H1 (cell line): ENCODE measurements around the gene MTCH1. TPM values are rescaled to one million over a fixed set of nuclear protein-coding genes. Genes with fewer than 3 reads are reported as not detected.

ENCODE experiments used
- CTCF ChIA-PET: fragments of 300-600 bp; sonication (Branson Sonifier 250); formaldehyde crosslinking; loops from one replicate; lab custom pipeline; 2021; ENCODE audit not compliant: partially characterized antibody; lab: Charles Lee
- POLR2A ChIA-PET: fragments of 300-600 bp; sonication (Branson Sonifier 250); formaldehyde crosslinking; loops from one replicate; lab custom pipeline; 2021; ENCODE audit warnings: inconsistent platforms; ENCODE audit not compliant: partially characterized antibody; lab: Charles Lee
- DNase-seq, 2 experiments: peaks; one replicate each; pipeline versions ENCODE4 v3.0.0 to v3.0.0-alpha.2; 2010 to 2022; ENCODE audit warnings: low spot score in 2 of 2, low read depth in 1 of 2, mixed read lengths in 1 of 2
- FAIRE-seq: peaks from 2 replicates; lab custom pipeline; 2011; peaks lifted over from hg19 to GRCh38; lab: Jason Lieb, UNC
- H2AFZ ChIP-seq: 2 replicates; pipeline ENCODE4 v1.8.1; 2012; ENCODE audit warnings: low read length, inconsistent platforms
- H2AK5ac ChIP-seq: 2 replicates; pipeline ENCODE4 v1.6.1; 2013; ENCODE audit warnings: low read depth, low read length
- H2BK120ac ChIP-seq: replicated peaks from 2 replicates; pipeline ENCODE3; 2013; ENCODE audit warnings: low read depth, low read length, inconsistent platforms
- H2BK12ac ChIP-seq: 2 replicates; pipeline ENCODE4 v1.6.1; 2013; ENCODE audit warnings: low read depth, low read length
- H2BK15ac ChIP-seq: 2 replicates; pipeline ENCODE4 v1.6.1; 2013; ENCODE audit warnings: low read length
- H2BK20ac ChIP-seq: 2 replicates; pipeline ENCODE4 v1.6.1; 2013; ENCODE audit warnings: low read length
- H2BK5ac ChIP-seq: 2 replicates; pipeline ENCODE4 v1.6.1; 2013; ENCODE audit warnings: low read depth, low read length
- H3K14ac ChIP-seq: 2 replicates; pipeline ENCODE4 v1.6.1; 2013; ENCODE audit warnings: inconsistent platforms; ENCODE audit not compliant: insufficient read length
- H3K18ac ChIP-seq: 2 replicates; pipeline ENCODE4 v1.6.1; 2013; ENCODE audit warnings: low read length; ENCODE audit errors: extremely low read depth
- H3K23ac ChIP-seq: 2 replicates; pipeline ENCODE4 v1.6.1; 2013; ENCODE audit warnings: inconsistent platforms; ENCODE audit not compliant: insufficient read length
- H3K23me2 ChIP-seq: 2 replicates; pipeline ENCODE4 v1.6.1; 2013; ENCODE audit warnings: low read depth, low read length
- H3K27ac ChIP-seq: 2 replicates; pipeline ENCODE4 v1.6.1; 2011; ENCODE audit warnings: low read depth, low read length, inconsistent platforms
- H3K27me3 ChIP-seq, 4 experiments: replicated peaks in 1 of 4; 1 replicate in 1 of 4; 2 replicates in 3 of 4; pipeline versions ENCODE4 v1.6.1 to v1.8.1; 2011 to 2013; ENCODE audit warnings: low read length in 3 of 4, mild to moderate bottlenecking in 3 of 4, inconsistent platforms in 2 of 4, mixed read lengths in 2 of 4, moderate library complexity in 1 of 4; ENCODE audit not compliant: control insufficient read depth in 3 of 4, insufficient read depth in 3 of 4; ENCODE audit errors: extremely low read depth in 1 of 4
- H3K36me3 ChIP-seq, 4 experiments: 2 replicates each; pipeline versions ENCODE4 v1.6.1 to v1.8.1; 2011 to 2013; ENCODE audit warnings: mild to moderate bottlenecking in 4 of 4, low read length in 3 of 4, moderate library complexity in 2 of 4, control low read depth in 1 of 4, inconsistent platforms in 1 of 4; ENCODE audit not compliant: insufficient read depth in 4 of 4, control insufficient read depth in 2 of 4
- H3K4ac ChIP-seq: replicated peaks from 2 replicates; pipeline ENCODE3; 2013; ENCODE audit warnings: low read length, low read depth, mixed read lengths, inconsistent platforms; ENCODE audit not compliant: insufficient read length
- H3K4me1 ChIP-seq, 4 experiments: replicated peaks in 1 of 4; 1 replicate in 1 of 4; 2 replicates in 3 of 4; pipeline versions ENCODE4 v1.6.1 to v1.8.1; 2011 to 2013; ENCODE audit warnings: low read length in 3 of 4, inconsistent platforms in 2 of 4, mixed read lengths in 1 of 4; ENCODE audit not compliant: insufficient read depth in 4 of 4, control insufficient read depth in 3 of 4
- H3K4me2 ChIP-seq, 2 experiments: 2 replicates each; pipeline versions ENCODE4 v1.6.1 to v1.8.1; 2011 to 2013; ENCODE audit warnings: low read depth in 2 of 2, low read length in 2 of 2, control low read depth in 1 of 2, inconsistent platforms in 1 of 2, mild to moderate bottlenecking in 1 of 2; ENCODE audit not compliant: insufficient read depth in 1 of 2
- H3K4me3 ChIP-seq, 4 experiments: fragments of 200-600, 300-600 bp in 1 of 4; sonication (generic), shearing (Covaris generic), sonication (Bioruptor Twin) in 1 of 4; 2 replicates each; pipeline versions ENCODE4 v1.5.1 to v1.8.1; 2011 to 2016; ENCODE audit warnings: low read length in 4 of 4, low read depth in 3 of 4, control low read depth in 2 of 4, inconsistent platforms in 2 of 4, mild to moderate bottlenecking in 2 of 4, mixed read lengths in 1 of 4, moderate library complexity in 1 of 4; ENCODE audit not compliant: insufficient read depth in 2 of 4; ENCODE audit errors: extremely low read depth in 1 of 4
- H3K56ac ChIP-seq: replicated peaks from 2 replicates; pipeline ENCODE3; 2013; ENCODE audit warnings: low read depth, mild to moderate bottlenecking, mixed read lengths, low read length, inconsistent platforms; ENCODE audit not compliant: insufficient read length
- H3K79me1 ChIP-seq: 2 replicates; pipeline ENCODE4 v1.6.1; 2013; ENCODE audit warnings: low read depth, low read length, control low read depth
- H3K79me2 ChIP-seq, 2 experiments: 2 replicates each; pipeline versions ENCODE4 v1.6.1 to v1.8.1; 2012 to 2013; ENCODE audit warnings: low read length in 2 of 2, mild to moderate bottlenecking in 2 of 2, inconsistent platforms in 1 of 2; ENCODE audit not compliant: insufficient read depth in 2 of 2, control insufficient read depth in 1 of 2
- H3K9ac ChIP-seq, 4 experiments: replicated peaks in 1 of 4; 1 replicate in 1 of 4; 2 replicates in 3 of 4; pipeline versions ENCODE4 v1.6.1 to v1.8.1; 2011 to 2013; ENCODE audit warnings: low read depth in 3 of 4, low read length in 3 of 4, control low read depth in 2 of 4, mild to moderate bottlenecking in 2 of 4, moderate library complexity in 2 of 4, inconsistent platforms in 1 of 4; ENCODE audit errors: extremely low read depth in 1 of 4
- H3K9me3 ChIP-seq, 2 experiments: 2 replicates each; pipeline versions ENCODE4 v1.6.1 to v1.8.1; 2012 to 2013; ENCODE audit warnings: mild to moderate bottlenecking in 2 of 2, moderate library complexity in 2 of 2, control low read depth in 1 of 2, inconsistent platforms in 1 of 2, low read depth in 1 of 2, low read length in 1 of 2, mixed read lengths in 1 of 2; ENCODE audit not compliant: insufficient read depth in 2 of 2
- H4K20me1 ChIP-seq, 2 experiments: replicated peaks in 1 of 2; 2 replicates each; pipeline versions ENCODE3 to v1.8.1; 2011 to 2013; ENCODE audit warnings: inconsistent platforms in 2 of 2, low read length in 2 of 2, mild to moderate bottlenecking in 1 of 2; ENCODE audit not compliant: insufficient read depth in 2 of 2, control insufficient read depth in 1 of 2
- H4K5ac ChIP-seq: 2 replicates; pipeline ENCODE4 v1.6.1; 2013; ENCODE audit warnings: low read length, low read depth, mixed read lengths, inconsistent platforms; ENCODE audit not compliant: insufficient read length
- H4K8ac ChIP-seq: 2 replicates; pipeline ENCODE4 v1.8.0; 2013; ENCODE audit warnings: mild to moderate bottlenecking, moderate library complexity, low read length, inconsistent platforms; ENCODE audit not compliant: insufficient read depth; ENCODE audit errors: extremely low read depth
- H4K91ac ChIP-seq: replicated peaks from 2 replicates; pipeline ENCODE3; 2013; ENCODE audit warnings: low read length, mixed read lengths, inconsistent platforms; ENCODE audit not compliant: insufficient read length
- CTCF ChIP-seq, 3 experiments: IDR thresholded peaks; 1 replicate in 2 of 3; 2 replicates in 1 of 3; pipeline versions ENCODE4 v1.5.1 to v1.6.1; 2011; ENCODE audit warnings: low read length in 3 of 3, mild to moderate bottlenecking in 3 of 3, inconsistent platforms in 2 of 3, low read depth in 1 of 3, moderate library complexity in 1 of 3; ENCODE audit not compliant: insufficient read depth in 1 of 3; ENCODE audit errors: control extremely low read depth in 1 of 3
- SUZ12 ChIP-seq: fragments of 200-600 bp; sonication (generic); IDR thresholded peaks from 2 replicates; pipeline ENCODE4 v1.6.1; 2012; ENCODE audit warnings: mild to moderate bottlenecking, inconsistent platforms, low read length, moderate library complexity, mixed read lengths
- TAF1 ChIP-seq: IDR thresholded peaks from 2 replicates; pipeline ENCODE4 v1.6.1; 2011; ENCODE audit warnings: mild to moderate bottlenecking, low read depth, low read length
- WGBS, 2 experiments: shearing (Covaris generic) in 1 of 2; methylation state at CpG; one replicate each; pipeline versions ENCODE4 v1.1.6 to v1.1.7; 2013 to 2015; ENCODE audit warnings: low lambda C conversion rate in 2 of 2, mixed read lengths in 2 of 2, inconsistent platforms in 1 of 2, low coverage in 1 of 2, missing lambda C conversion rate in 1 of 2; ENCODE audit not compliant: insufficient replicate concordance in 2 of 2, insufficient coverage in 1 of 2, insufficient read length in 1 of 2; ENCODE audit errors: extremely low coverage in 1 of 2, missing lambda C conversion rate in 1 of 2; 5-methylcytosine and 5-hydroxymethylcytosine counted together
- polyA plus RNA-seq, 7 experiments: library from polyadenylated mRNA; depleted of rRNA in 3 of 7; stranded (reverse) in 5 of 7; unstranded in 2 of 7; fragments of >200 nt in 5 of 7; fragments of 200-250 nt in 2 of 7; gene quantifications; 1 replicate in 5 of 7; 2 replicates in 1 of 7; 4 replicates in 1 of 7; pipeline versions ENCODE4 v1.2.1 to v1.2.3, GENCODE V29; 2011 to 2013; ENCODE audit warnings: missing spikeins in 2 of 7, mixed read lengths in 2 of 7
- total RNA-seq: library from RNA; stranded (reverse); fragmentation: NEBNext Ultra II Directional; extraction: Animal tissue kit (Norgen Biotek cat#: 25700); gene quantifications from 2 replicates; pipeline ENCODE4 v1.2.1, GENCODE V29; 2021

The MTCH1 gene
- total and polyA plus RNA-seq, 2 of the 8 experiments (the other 6 are each of a cell fraction or from before 2014, with no cell fraction given): 169 to 214 TPM

GRCh38 chr6:36928547-36928918 is 57.5 kb downstream of the MTCH1 start:
- no peaks in the 10 kb centered on the region for H3K27me3 ChIP-seq
- H3K79me2 ChIP-seq: no peaks in the 10 kb centered on the region
- H3K9ac ChIP-seq: no peak overlapping the region
- H4K8ac ChIP-seq: no peak overlapping the region; the same call in 1 of the 2 replicates
- WGBS, 2 experiments: 83% methylated on average over 6 of the region's 7 CpGs; no CpG with 5 or more reads in 1 of the 2 experiments
- no peaks in the 10 kb centered on the region for H3K36me3 ChIP-seq
- no peak overlapping the region for H2BK20ac ChIP-seq
- H2AFZ ChIP-seq: no peak overlapping the region
- H4K91ac ChIP-seq: no peak overlapping the region
- DNase-seq (no peak), FAIRE-seq (no peak)
- no peak overlapping the region for H2BK12ac ChIP-seq
- no peak overlapping the region for H3K4me3 ChIP-seq
- H3K4me1 ChIP-seq: no peaks in the 10 kb centered on the region
- H3K14ac ChIP-seq: no peak overlapping the region
- H3K4ac ChIP-seq: no peak overlapping the region
- POLR2A ChIA-PET: no interaction called here
- no peaks in the 10 kb centered on the region for H3K79me1 ChIP-seq
- no peak overlapping the region for H2BK120ac ChIP-seq
- H4K5ac ChIP-seq: no peak overlapping the region
- no peak overlapping the region for H3K4me2 ChIP-seq
- H3K23ac ChIP-seq: no peak overlapping the region
- H4K20me1 ChIP-seq: peaks cover 0 to 2% of the 10 kb centered on the region in 2 experiments
- H2BK5ac ChIP-seq: no peak overlapping the region
- CTCF ChIA-PET: interaction anchor here (0.9 to 1.4 kb wide), 2 partner anchors 18 to 28 kb away, joined by 3 to 5 read pairs; no protein-coding TSS in a partner anchor
- H2BK15ac ChIP-seq: no peak overlapping the region
- H3K27ac ChIP-seq: no peak overlapping the region
- no peak overlapping the region for H2AK5ac ChIP-seq
- no peak overlapping the region for H3K56ac ChIP-seq
- H3K23me2 ChIP-seq: no peaks in the 10 kb centered on the region
- H3K18ac ChIP-seq: no peak overlapping the region
- H3K9me3 ChIP-seq: no peaks in the 10 kb centered on the region
- TF ChIP-seq SUZ12 (no peak), CTCF (IDR thresholded peaks at IDR 0.05; ENCODE audit: control extremely low read depth in 1 of 3, insufficient read depth in 1 of 3, low read depth in 1 of 3, low read length in 3 of 3) (no peak), TAF1 (no peak)
